ENCODE measurements around the gene VIPR2.
"Not testable (repeated sequence)": the region's sequence is repeated elsewhere in the genome, so short reads cannot be mapped to it uniquely, and the experiment has no call there.

- not testable (repeated sequence) for TF ChIP-seq CTCF, POLR2AphosphoS5, POLR2A (IDR thresholded peaks at IDR 0.05)
These were observed 160.7 kb downstream of the VIPR2 start for GRCh38 chr7:158984007-158984406.
